Esophagus squamous epithelium (tissue), 5 donors: ENCODE data around the gene HMGN3. TPM values are rescaled to one million over a fixed set of nuclear protein-coding genes. Genes with fewer than 3 reads are reported as not detected.

Experiments used
- DNase-seq: peaks from one replicate; lab custom pipeline; 2025; lab: John Stamatoyannopoulos, UW
- H3K27ac ChIP-seq, 4 donors: fragments of 200-600 bp; sonication (generic); one replicate each; pipeline ENCODE4 v1.5.1; 2016 to 2019; ENCODE audit warnings: mild to moderate bottlenecking in 1 of 4
- H3K27me3 ChIP-seq, 4 donors: fragments of 200-600 bp; sonication (generic); 1 replicate in 3 of 4; 2 replicates in 1 of 4; pipeline versions ENCODE4 v1.5.1 to v1.6.0; 2017 to 2021; ENCODE audit warnings: antibody characterized with exemption in 1 of 4
- H3K36me3 ChIP-seq, 3 donors: fragments of 200-600 bp; sonication (generic); one replicate each; pipeline ENCODE4 v1.5.1; 2016 to 2019
- H3K4me1 ChIP-seq, 3 donors: fragments of 200-600 bp; sonication (generic); one replicate each; pipeline ENCODE4 v1.5.1; 2017 to 2019
- H3K4me3 ChIP-seq, 4 donors: fragments of 200-600 bp; sonication (generic); 1 replicate in 3 of 4; 2 replicates in 1 of 4; pipeline ENCODE4 v1.5.1; 2016 to 2019; ENCODE audit warnings: mild to moderate bottlenecking in 2 of 4, moderate library complexity in 1 of 4
- H3K9me3 ChIP-seq, 3 donors: fragments of 200-600 bp; sonication (generic); one replicate each; pipeline ENCODE4 v1.5.1; 2016 to 2019
- POLR2A ChIP-seq, 4 donors: fragments of 450-650 bp; IDR thresholded peaks; one replicate each; pipeline ENCODE4 v1.6.1; 2017; ENCODE audit warnings: antibody characterized with exemption in 4 of 4, mild to moderate bottlenecking in 4 of 4, moderate library complexity in 3 of 4
- WGBS, 2 donors: methylation state at CpG; one replicate each; pipeline ENCODE4 v1.1.5; 2018; 5-methylcytosine and 5-hydroxymethylcytosine counted together
- intact Hi-C: fragments of 100-400 bp; cut with DNase I; formaldehyde crosslinking; loops from one replicate; pipeline ENCODE4 v1.15.0; 2022
- total RNA-seq, 4 donors: library from RNA; depleted of rRNA; stranded (reverse); fragments of >200 nt; gene quantifications; one replicate each; pipeline ENCODE4 v1.1.0, GENCODE V29; 2016
- TF ChIP-seq, protein P1 (sequence below), 6 experiments: fragments of 450-650 bp in 4 of 6; fragments of 200-600 bp in 2 of 6; sonication (generic) in 2 of 6; IDR thresholded peaks; one replicate each; pipeline ENCODE4 v1.5.1; 2016 to 2019; ENCODE audit warnings: antibody characterized with exemption in 6 of 6, mild to moderate bottlenecking in 4 of 6, moderate library complexity in 4 of 6
- donor health status: DM: yes; HTN: yes; CAD: no.

Gene HMGN3
- total RNA-seq, 4 donors from 2014 or later, result 49.3 to 68.5 (median 55.2) TPM

- Histone ChIP-seq H3K4me1 (peaks cover 0 to 30% (median 0%) of the 10 kb centered on the region in 3 donors), H3K9me3 (no peaks in the 10 kb centered on the region), H3K27ac (no peak overlapping the region), H3K4me3 (no peak overlapping the region), H3K36me3 (no peaks in the 10 kb centered on the region), H3K27me3 (no peaks in the 10 kb centered on the region)
- TF ChIP-seq POLR2A (IDR thresholded peaks at IDR 0.05), result no peak
- TF ChIP-seq, protein P1, sequence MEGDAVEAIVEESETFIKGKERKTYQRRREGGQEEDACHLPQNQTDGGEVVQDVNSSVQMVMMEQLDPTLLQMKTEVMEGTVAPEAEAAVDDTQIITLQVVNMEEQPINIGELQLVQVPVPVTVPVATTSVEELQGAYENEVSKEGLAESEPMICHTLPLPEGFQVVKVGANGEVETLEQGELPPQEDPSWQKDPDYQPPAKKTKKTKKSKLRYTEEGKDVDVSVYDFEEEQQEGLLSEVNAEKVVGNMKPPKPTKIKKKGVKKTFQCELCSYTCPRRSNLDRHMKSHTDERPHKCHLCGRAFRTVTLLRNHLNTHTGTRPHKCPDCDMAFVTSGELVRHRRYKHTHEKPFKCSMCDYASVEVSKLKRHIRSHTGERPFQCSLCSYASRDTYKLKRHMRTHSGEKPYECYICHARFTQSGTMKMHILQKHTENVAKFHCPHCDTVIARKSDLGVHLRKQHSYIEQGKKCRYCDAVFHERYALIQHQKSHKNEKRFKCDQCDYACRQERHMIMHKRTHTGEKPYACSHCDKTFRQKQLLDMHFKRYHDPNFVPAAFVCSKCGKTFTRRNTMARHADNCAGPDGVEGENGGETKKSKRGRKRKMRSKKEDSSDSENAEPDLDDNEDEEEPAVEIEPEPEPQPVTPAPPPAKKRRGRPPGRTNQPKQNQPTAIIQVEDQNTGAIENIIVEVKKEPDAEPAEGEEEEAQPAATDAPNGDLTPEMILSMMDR (IDR thresholded peaks at IDR 0.05), result no peak
- WGBS, 2 donors, result 64 to 78% methylated on average over 4 of the region's 4 CpGs
- intact Hi-C loops, result no loop called here
- no peak for DNase-seq
These were observed 8.5 kb downstream of the HMGN3 start for GRCh38 chr6:79225717-79226599.

DNA sequence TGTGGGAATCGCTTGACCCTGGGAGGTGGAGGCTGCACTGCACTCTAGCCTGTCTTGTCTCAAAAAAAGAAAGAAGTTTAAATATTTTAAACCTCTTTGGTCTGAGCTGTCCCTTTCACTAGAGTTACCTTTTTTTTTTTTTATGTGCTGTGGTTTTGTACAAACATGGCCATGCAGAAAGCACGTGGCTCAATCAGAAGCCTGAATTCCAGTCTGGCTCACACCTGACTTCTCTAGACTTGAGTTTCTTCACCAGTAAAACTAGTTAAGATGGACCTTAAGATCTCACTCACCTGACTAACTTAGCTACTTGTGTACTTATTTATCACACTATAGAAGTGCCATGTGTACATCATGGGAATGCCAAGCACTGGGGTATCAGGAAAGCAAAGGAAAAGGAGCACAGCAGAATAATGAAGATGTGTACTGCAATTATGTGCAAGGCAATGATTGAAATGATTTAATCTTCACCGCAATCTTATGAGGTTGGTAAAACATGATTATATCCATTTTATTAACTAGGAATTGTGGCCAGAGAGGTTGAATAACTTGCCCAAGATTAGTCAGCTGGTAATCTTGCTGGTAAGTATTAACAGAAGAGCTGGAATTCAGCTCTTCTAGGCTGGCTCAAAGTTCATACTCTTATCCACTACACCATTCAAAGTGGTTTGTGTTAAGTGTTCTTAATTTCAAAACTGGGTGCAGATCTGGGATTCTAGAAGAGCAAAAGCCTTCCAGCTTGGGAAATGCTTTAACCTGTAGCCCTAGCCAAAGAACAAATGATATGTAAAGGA, 10.7 kb downstream of the HMGN3 start:
- intact Hi-C loops, result no loop called here
- H3K27ac ChIP-seq, result no peak overlapping the region
- H3K4me3 ChIP-seq, result no peak overlapping the region
- peaks cover 0 to 19% (median 0%) of the 10 kb centered on the region in 3 donors for H3K4me1 ChIP-seq
- no peaks in the 10 kb centered on the region for H3K9me3 ChIP-seq
- TF ChIP-seq, protein P1 (IDR thresholded peaks at IDR 0.05), result no peak
- no peak for TF ChIP-seq POLR2A (IDR thresholded peaks at IDR 0.05)
- 87 to 95% methylated on average over 3 of the region's 3 CpGs for WGBS, 2 donors
- no peaks in the 10 kb centered on the region for H3K27me3 ChIP-seq
- DNase-seq, result no peak
- no peaks in the 10 kb centered on the region for H3K36me3 ChIP-seq

GRCh38 chr6:79215213-79215824, 19.2 kb downstream of the HMGN3 start:
- WGBS, 2 donors, result 56 to 70% methylated on average over 3 of the region's 3 CpGs
- no peak overlapping the region for H3K27ac ChIP-seq
- peaks cover 0 to 33% (median 5%) of the 10 kb centered on the region in 3 donors for H3K4me1 ChIP-seq
- TF ChIP-seq, protein P1 (IDR thresholded peaks at IDR 0.05), result no peak
- TF ChIP-seq POLR2A (IDR thresholded peaks at IDR 0.05), result no peak
- H3K27me3 ChIP-seq, result no peaks in the 10 kb centered on the region
- no peak overlapping the region for H3K4me3 ChIP-seq
- no peak for DNase-seq
- intact Hi-C loops, result no loop called here
- peaks cover 0 to 3% (median 0%) of the 10 kb centered on the region in 3 donors for H3K36me3 ChIP-seq
- no peaks in the 10 kb centered on the region for H3K9me3 ChIP-seq

DNA sequence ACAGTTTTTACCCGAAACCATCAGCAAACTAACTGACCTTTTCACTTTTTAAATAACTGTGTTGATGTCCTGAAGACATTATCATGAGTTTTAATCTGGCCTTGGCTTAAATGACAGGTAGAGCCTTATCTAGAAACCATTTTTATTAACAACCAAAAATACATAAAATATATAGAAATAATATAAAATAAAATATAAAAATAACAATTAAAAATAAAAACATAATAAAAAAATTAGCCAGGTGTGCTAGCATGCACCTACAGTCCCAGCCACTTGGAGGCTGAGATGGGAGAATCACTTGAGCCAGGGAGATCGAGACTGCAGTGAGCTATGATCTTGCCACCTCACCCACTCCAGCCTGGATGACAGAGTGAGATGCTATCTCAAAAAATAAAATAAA, 21.6 kb downstream of the HMGN3 start:
- Histone ChIP-seq H3K36me3 (peaks cover 0 to 15% (median 0%) of the 10 kb centered on the region in 3 donors), H3K27ac (no peak overlapping the region), H3K27me3 (no peaks in the 10 kb centered on the region), H3K9me3 (no peaks in the 10 kb centered on the region), H3K4me1 (peaks cover 0 to 31% (median 5%) of the 10 kb centered on the region in 3 donors), H3K4me3 (no peak overlapping the region)
- 94 to 100% methylated on average over 2 of the region's 2 CpGs for WGBS, 2 donors
- no peak for DNase-seq
- TF ChIP-seq, protein P1 (IDR thresholded peaks at IDR 0.05), result no peak
- no peak for TF ChIP-seq POLR2A (IDR thresholded peaks at IDR 0.05)
- intact Hi-C loops, result no loop called here
